HG03135 (cell line): ENCODE data around the gene NOLC1.

Experiments
- ATAC-seq: cut with Tn5 transposase; IDR thresholded peaks from one replicate; pipeline ENCODE4 v1.9.1; 2021; ENCODE audit warnings: mild to moderate bottlenecking, moderate library complexity; ENCODE audit not compliant: unreplicated experiment

The NOLC1 gene

GRCh38 chr10:102200751-102201640 is 48.8 kb downstream of the NOLC1 start:
- ATAC-seq, result no peak

- ATAC-seq, result no peak
Observed at GRCh38 chr10:102202386-102202785, 50.2 kb downstream of the NOLC1 start.

- ATAC-seq, result no peak
Observed at GRCh38 chr10:102208311-102209035, 56.3 kb downstream of the NOLC1 start.

GRCh38 chr10:102211615-102212299 is 59.6 kb downstream of the NOLC1 start:
- ATAC-seq, result no peak
